Stimulated activated CD4-positive, alpha-beta T cell treated with anti-CD3 and anti-CD28 coated beads, Interleukin-15, amount 100 ng/mL, for 1 hour (primary cell): ENCODE data around the gene SBNO1.
"Not testable (repeated sequence)": the region's sequence is repeated elsewhere in the genome, so short reads cannot be mapped to it uniquely, and the experiment has no call there.

Source experiments
- DNase-seq, 2 donors: peaks; one replicate each; pipeline ENCODE4 v3.0.0-alpha.2; 2020; ENCODE audit warnings: low read depth in 1 of 2, low spot score in 1 of 2

Gene SBNO1

GRCh38 chr12:123271001-123271668, 93.5 kb downstream of the SBNO1 start:
- peak; percentile 57 to 73 for DNase-seq

GRCh38 chr12:123270214-123271000, 94.2 kb downstream of the SBNO1 start:
- no peak for DNase-seq

GRCh38 chr12:123269896-123270213, 94.8 kb downstream of the SBNO1 start:
- no peak for DNase-seq

- DNase-seq, result no peak
Measured at GRCh38 chr12:123269395-123269892, 95.2 kb downstream of the SBNO1 start.

- DNase-seq, result no peak
Measured at GRCh38 chr12:123268850-123269249, 95.8 kb downstream of the SBNO1 start.

- DNase-seq, result no peak
Measured at GRCh38 chr12:123267991-123268843, 96.4 kb downstream of the SBNO1 start.

GRCh38 chr12:123267335-123267920, 97.2 kb downstream of the SBNO1 start:
- no peak for DNase-seq

GRCh38 chr12:123266679-123267277, 97.9 kb downstream of the SBNO1 start:
- no peak for DNase-seq

GRCh38 chr12:123265851-123266678, 98.6 kb downstream of the SBNO1 start:
- DNase-seq, result no peak

- no peak for DNase-seq
Measured at GRCh38 chr12:123264642-123265041, 100.0 kb downstream of the SBNO1 start.

- no peak for DNase-seq
Measured at GRCh38 chr12:123263196-123263817, 101.3 kb downstream of the SBNO1 start.

GRCh38 chr12:123261196-123261595, 103.5 kb downstream of the SBNO1 start:
- DNase-seq, result no peak

- DNase-seq, result no peak
Measured at GRCh38 chr12:123260081-123260480, 104.6 kb downstream of the SBNO1 start.

GRCh38 chr12:123258593-123258992, 106.1 kb downstream of the SBNO1 start:
- no peak for DNase-seq

GRCh38 chr12:123254853-123255446, 109.7 kb downstream of the SBNO1 start:
- no peak for DNase-seq

- no peak for DNase-seq
Measured at GRCh38 chr12:123253641-123254459, 110.8 kb downstream of the SBNO1 start.

GRCh38 chr12:123252365-123252764, 112.3 kb downstream of the SBNO1 start:
- not testable (repeated sequence) for DNase-seq

GRCh38 chr12:123251403-123252076, 113.1 kb downstream of the SBNO1 start:
- no peak for DNase-seq
